ENCODE data around the gene ARTN.

Gene ARTN

DNA sequence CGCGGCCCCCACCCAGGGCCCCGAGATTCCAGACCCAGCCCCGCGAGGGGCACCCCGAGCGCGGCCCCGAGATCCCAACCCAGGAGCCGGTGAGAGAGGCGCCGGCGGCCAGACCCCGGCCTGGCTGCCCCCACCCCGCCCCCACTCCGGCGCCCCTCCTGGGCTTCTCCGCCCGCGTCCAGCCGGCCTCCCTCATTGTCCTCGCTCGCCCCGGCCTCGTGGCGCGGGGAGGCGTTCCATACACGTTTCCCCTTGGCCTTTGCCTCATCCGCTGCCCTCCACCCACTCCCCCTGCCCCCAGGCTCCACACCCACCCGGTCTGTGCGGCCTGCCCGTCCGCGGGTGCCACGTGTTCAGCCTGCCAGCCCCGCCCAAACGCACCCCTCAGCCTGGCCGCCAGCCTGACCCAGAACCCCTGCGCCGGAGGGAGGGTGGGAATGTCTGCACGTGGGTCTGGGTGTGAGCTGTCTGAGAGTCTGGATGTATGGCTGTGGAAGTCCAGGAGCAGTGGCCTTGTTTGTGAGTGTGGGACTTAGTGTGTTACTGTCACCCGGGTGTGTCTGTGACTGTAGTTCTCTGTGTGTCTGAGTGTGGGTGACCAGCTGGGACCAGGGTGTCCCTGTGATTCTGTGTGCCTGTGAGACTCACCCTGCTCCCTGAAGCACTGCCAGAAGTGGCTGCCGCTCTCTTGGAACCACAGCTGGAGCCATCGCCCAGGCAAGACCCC, 46.1 kb downstream of the ARTN start:
- TF ChIP-seq, protein P1, sequence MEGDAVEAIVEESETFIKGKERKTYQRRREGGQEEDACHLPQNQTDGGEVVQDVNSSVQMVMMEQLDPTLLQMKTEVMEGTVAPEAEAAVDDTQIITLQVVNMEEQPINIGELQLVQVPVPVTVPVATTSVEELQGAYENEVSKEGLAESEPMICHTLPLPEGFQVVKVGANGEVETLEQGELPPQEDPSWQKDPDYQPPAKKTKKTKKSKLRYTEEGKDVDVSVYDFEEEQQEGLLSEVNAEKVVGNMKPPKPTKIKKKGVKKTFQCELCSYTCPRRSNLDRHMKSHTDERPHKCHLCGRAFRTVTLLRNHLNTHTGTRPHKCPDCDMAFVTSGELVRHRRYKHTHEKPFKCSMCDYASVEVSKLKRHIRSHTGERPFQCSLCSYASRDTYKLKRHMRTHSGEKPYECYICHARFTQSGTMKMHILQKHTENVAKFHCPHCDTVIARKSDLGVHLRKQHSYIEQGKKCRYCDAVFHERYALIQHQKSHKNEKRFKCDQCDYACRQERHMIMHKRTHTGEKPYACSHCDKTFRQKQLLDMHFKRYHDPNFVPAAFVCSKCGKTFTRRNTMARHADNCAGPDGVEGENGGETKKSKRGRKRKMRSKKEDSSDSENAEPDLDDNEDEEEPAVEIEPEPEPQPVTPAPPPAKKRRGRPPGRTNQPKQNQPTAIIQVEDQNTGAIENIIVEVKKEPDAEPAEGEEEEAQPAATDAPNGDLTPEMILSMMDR (IDR thresholded peaks at IDR 0.05; ENCODE audit: insufficient read depth, low read depth, low read length, missing control alignments): no peak
- H3K4me3 ChIP-seq (ENCODE audit: low read length): peak overlapping the region; percentile 60
- peak; percentile 59 for DNase-seq (ENCODE audit: low read depth)

DNA sequence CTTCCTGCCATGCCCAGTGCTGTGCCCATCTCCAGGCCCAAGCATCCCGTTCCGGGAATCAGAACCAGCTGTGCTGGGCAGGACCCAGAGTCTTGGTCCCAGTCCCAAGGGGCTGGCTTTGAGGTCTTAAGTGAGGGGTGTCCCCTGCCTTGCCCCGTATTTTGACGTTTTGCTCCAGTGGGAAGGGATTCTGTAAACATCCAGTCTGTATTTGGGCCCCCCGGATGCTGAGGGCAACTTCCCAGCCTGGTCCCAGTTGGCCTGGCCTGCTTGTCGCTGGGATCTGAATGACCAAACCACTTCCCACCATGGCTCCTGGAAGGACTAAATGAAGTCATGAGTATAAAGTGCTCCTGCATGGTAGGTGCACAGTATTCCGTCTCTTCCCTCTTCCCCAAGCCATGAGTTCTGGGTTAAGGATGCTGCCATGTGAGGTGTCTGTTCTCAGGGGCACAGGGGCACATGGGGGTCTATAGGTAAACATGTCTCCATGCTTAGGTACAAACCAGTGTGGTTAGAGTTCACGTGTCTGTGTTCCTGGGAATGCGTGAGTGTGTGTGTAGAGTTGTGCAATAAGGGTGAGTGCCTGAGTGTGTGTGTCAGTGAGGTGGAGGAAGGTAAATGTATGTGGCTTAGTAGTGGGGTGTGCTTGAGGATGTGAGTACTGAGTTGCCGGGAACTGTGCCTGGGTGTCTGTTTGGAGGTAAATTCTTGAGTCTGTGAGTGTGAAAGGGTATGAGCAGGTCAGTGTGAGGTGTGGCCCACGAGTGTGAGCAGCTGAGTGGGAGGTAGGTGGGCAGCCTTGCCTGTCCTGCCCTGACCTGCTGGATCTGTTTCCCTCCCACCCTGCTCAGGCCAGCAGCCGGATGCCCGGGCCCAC, 46.9 kb downstream of the ARTN start:
- TF ChIP-seq, protein P1 (IDR thresholded peaks at IDR 0.05; ENCODE audit: insufficient read depth, low read depth, low read length, missing control alignments): no peak
- peak; percentile 90 for DNase-seq (ENCODE audit: low read depth)
- peak overlapping the region; percentile 60 for H3K4me3 ChIP-seq (ENCODE audit: low read length)

GRCh38 chr1:43981135-43981491, 47.5 kb downstream of the ARTN start:
- peak overlapping the region; percentile 60 for H3K4me3 ChIP-seq (ENCODE audit: low read length)
- peak; percentile 47 for DNase-seq (ENCODE audit: low read depth)
- TF ChIP-seq, protein P1 (IDR thresholded peaks at IDR 0.05; ENCODE audit: insufficient read depth, low read depth, low read length, missing control alignments): no peak

DNA sequence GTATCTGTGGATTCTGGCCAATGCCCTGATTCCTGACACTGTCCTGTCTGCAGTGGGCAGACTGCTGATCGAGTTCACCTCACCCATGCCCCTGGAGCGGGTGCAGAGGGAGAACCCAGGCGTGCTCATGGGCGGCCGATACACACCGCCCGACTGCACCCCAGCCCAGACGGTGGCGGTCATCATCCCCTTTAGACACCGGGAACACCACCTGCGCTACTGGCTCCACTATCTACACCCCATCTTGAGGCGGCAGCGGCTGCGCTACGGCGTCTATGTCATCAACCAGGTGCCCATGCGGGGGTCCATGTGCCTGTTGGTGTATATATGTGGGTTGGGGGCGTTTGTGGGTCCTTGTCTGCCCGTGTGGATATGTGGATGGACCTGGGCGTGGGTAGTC, 48.0 kb downstream of the ARTN start:
- no peak for DNase-seq (ENCODE audit: low read depth)
- TF ChIP-seq, protein P1 (IDR thresholded peaks at IDR 0.05; ENCODE audit: insufficient read depth, low read depth, low read length, missing control alignments): no peak
- H3K4me3 ChIP-seq (ENCODE audit: low read length): no peak overlapping the region

DNA sequence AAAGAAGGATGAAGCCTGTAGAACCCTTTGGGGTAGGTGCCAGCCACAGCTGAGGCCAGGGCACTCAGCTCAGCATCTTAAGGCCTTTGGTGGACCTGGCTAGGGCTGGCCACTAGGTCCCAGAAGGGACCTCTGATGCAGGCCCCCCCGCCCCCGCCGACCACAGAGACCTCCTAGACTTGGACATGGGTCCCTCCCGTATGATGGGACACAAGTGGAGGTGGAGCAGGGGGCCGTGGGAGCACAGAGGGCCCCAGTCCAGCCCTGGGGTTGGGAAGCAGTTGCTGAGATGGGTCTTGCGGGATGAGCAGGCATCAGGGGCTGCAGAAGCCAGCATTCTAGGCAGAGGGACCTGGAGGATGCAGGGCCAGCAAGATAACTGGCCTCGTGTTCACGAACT, 48.6 kb downstream of the ARTN start:
- no peak for DNase-seq (ENCODE audit: low read depth)
- no peak overlapping the region for H3K4me3 ChIP-seq (ENCODE audit: low read length)
- TF ChIP-seq, protein P1 (IDR thresholded peaks at IDR 0.05; ENCODE audit: insufficient read depth, low read depth, low read length, missing control alignments): no peak

GRCh38 chr1:43982808-43983207, 49.2 kb downstream of the ARTN start:
- TF ChIP-seq, protein P1 (IDR thresholded peaks at IDR 0.05; ENCODE audit: insufficient read depth, low read depth, low read length, missing control alignments): no peak
- no peak overlapping the region for H3K4me3 ChIP-seq (ENCODE audit: low read length)
- DNase-seq (ENCODE audit: low read depth): no peak
